ENCODE results near the gene JOSD2.

Gene JOSD2

GRCh38 chr19:50511069-50511822 lies at the start of gene JOSD2:
TSS of gene JOSD2 (minus strand) at chr19:50511191. CDS start at chr19:50510431, 760 bp downstream.
- TF ChIP-seq CTCF (IDR thresholded peaks at IDR 0.05), result no peak

- TF ChIP-seq CTCF (IDR thresholded peaks at IDR 0.05), result no peak
These were observed 48.6 kb upstream of the JOSD2 start for GRCh38 chr19:50559636-50560035.

GRCh38 chr19:50558449-50558848 lies 47.5 kb upstream of the JOSD2 start:
- no peak for TF ChIP-seq CTCF (IDR thresholded peaks at IDR 0.05)

GRCh38 chr19:50558039-50558438 lies 47.0 kb upstream of the JOSD2 start:
- no peak for TF ChIP-seq CTCF (IDR thresholded peaks at IDR 0.05)

GRCh38 chr19:50557009-50557613 lies 46.1 kb upstream of the JOSD2 start:
- no peak for TF ChIP-seq CTCF (IDR thresholded peaks at IDR 0.05)

GRCh38 chr19:50556282-50557008 lies 45.5 kb upstream of the JOSD2 start:
- TF ChIP-seq CTCF (IDR thresholded peaks at IDR 0.05), result peak; percentile 100

- TF ChIP-seq CTCF (IDR thresholded peaks at IDR 0.05), result no peak
These were observed 44.7 kb upstream of the JOSD2 start for GRCh38 chr19:50555450-50556281.

Measured in LNCAP (cell line).